OCI-LY7 (cell line): Measurements from ENCODE around the gene PSG3. TPM values are rescaled to one million over a fixed set of nuclear protein-coding genes. Genes with fewer than 3 reads are reported as not detected.
"Not testable (repeated sequence)": the region's sequence is repeated elsewhere in the genome, so short reads cannot be mapped to it uniquely, and the experiment has no call there.

Experiments
- BruUV-seq: library from RNA; stranded (reverse); fragments of 400-500 nt; replicated peaks from 2 replicates; lab custom pipeline; 2021; lab: Mats Ljungman, UMichigan
- CTCF ChIA-PET: fragments of 300-600 bp; sonication (Branson Sonifier 250); formaldehyde crosslinking; loops from one replicate; lab custom pipeline; 2022; ENCODE audit warnings: antibody characterized with exemption; ENCODE audit not compliant: unreplicated experiment; lab: Charles Lee
- POLR2A ChIA-PET: fragments of 300-600 bp; sonication (Branson Sonifier 250); formaldehyde crosslinking; loops from one replicate; lab custom pipeline; 2022; ENCODE audit warnings: antibody characterized with exemption; lab: Charles Lee
- DNase-seq: peaks from one replicate; pipeline ENCODE4 v3.0.0-alpha.2; 2015; ENCODE audit warnings: low spot score
- H2AFZ ChIP-seq: fragments of 200-600 bp; sonication (generic), shearing (Covaris generic); 2 replicates; pipeline ENCODE4 v1.6.1; 2014; ENCODE audit warnings: mild to moderate bottlenecking, antibody characterized with exemption, low read length, moderate library complexity
- H3K27ac ChIP-seq: fragments of 200-600 bp; sonication (generic); 2 replicates; pipeline ENCODE4 v1.5.1; 2014; ENCODE audit warnings: mixed run types, low read depth, mild to moderate bottlenecking, moderate library complexity, low read length, inconsistent platforms; ENCODE audit not compliant: poor library complexity, severe bottlenecking
- H3K36me3 ChIP-seq: fragments of 200-600 bp; sonication (generic); 2 replicates; pipeline ENCODE4 v1.6.1; 2014; ENCODE audit warnings: mild to moderate bottlenecking, antibody characterized with exemption, low read length, moderate library complexity, mixed read lengths; ENCODE audit not compliant: insufficient read depth
- H3K4me1 ChIP-seq: fragments of 200-600 bp; sonication (generic); 2 replicates; pipeline ENCODE4 v1.5.1; 2014; ENCODE audit warnings: mild to moderate bottlenecking, low read length; ENCODE audit not compliant: insufficient read depth, poor library complexity, severe bottlenecking
- H3K4me2 ChIP-seq: fragments of 200-600 bp; sonication (generic); 2 replicates; pipeline ENCODE4 v1.6.1; 2014; ENCODE audit warnings: mild to moderate bottlenecking, low read length
- H3K4me3 ChIP-seq: fragments of 200-600 bp; sonication (generic); 2 replicates; pipeline ENCODE4 v1.5.1; 2014; ENCODE audit warnings: mild to moderate bottlenecking, low read depth, low read length; ENCODE audit not compliant: poor library complexity, severe bottlenecking
- H3K79me2 ChIP-seq: fragments of 200-600 bp; sonication (generic); 2 replicates; pipeline ENCODE4 v1.6.1; 2016; ENCODE audit warnings: low read depth, mild to moderate bottlenecking, low read length, moderate library complexity, mixed read lengths; ENCODE audit not compliant: insufficient read depth
- H3K9me2 ChIP-seq: fragments of 200-600 bp; sonication (generic); 2 replicates; pipeline ENCODE4 v1.6.1; 2016; ENCODE audit warnings: mild to moderate bottlenecking, low read length, mixed read lengths; ENCODE audit not compliant: insufficient read depth
- H3K9me3 ChIP-seq: fragments of 200-600 bp; sonication (generic); 2 replicates; pipeline ENCODE4 v1.6.1; 2014; ENCODE audit warnings: mild to moderate bottlenecking, mixed run types, low read length, mixed read lengths
- H4K20me1 ChIP-seq: fragments of 200-600 bp; sonication (generic); 2 replicates; pipeline ENCODE4 v1.6.1; 2014; ENCODE audit warnings: mild to moderate bottlenecking, antibody characterized with exemption, low read length, moderate library complexity, mixed read lengths; ENCODE audit not compliant: insufficient read depth
- CTCF ChIP-seq: fragments of 200-600 bp; sonication (generic); conservative IDR thresholded peaks from 2 replicates; pipeline ENCODE4 v1.5.1; 2014; ENCODE audit warnings: mild to moderate bottlenecking, antibody characterized with exemption, low read length, moderate library complexity, mixed read lengths
- EZH2phosphoT487 ChIP-seq: fragments of 200-600 bp; sonication (generic); IDR thresholded peaks from 2 replicates; pipeline ENCODE4 v1.6.1; 2018; ENCODE audit warnings: low read depth, borderline replicate concordance, mild to moderate bottlenecking, mixed run types, antibody characterized with exemption, low read length, moderate library complexity, mixed read lengths
- intact Hi-C: fragments of 100-400 bp; cut with micrococcal nuclease; formaldehyde crosslinking; loops from one replicate; pipeline ENCODE4 v1.10.0; 2022; ENCODE audit not compliant: unreplicated experiment
- total RNA-seq, 2 experiments: library from RNA; depleted of rRNA in 1 of 2; stranded (reverse); fragments of >200 nt in 1 of 2; shearing (Covaris generic) in 1 of 2; gene quantifications; 2 replicates each; pipeline ENCODE4 v1.2.3, GENCODE V29; 2014 to 2022

PSG3 gene
- total RNA-seq, 2 experiments from 2014 or later, result not detected

GRCh38 chr19:42762789-42763188 lies 22.5 kb upstream of the PSG3 start:
- DNase-seq, result no peak

GRCh38 chr19:42761924-42762295 lies 21.6 kb upstream of the PSG3 start:
- BruUV-seq, H4K20me1 ChIP-seq, intact Hi-C loops, H3K36me3 ChIP-seq, H3K4me2 ChIP-seq, H3K9me2 ChIP-seq, CTCF ChIA-PET, H3K4me1 ChIP-seq, H2AFZ ChIP-seq, POLR2A ChIA-PET, H3K9me3 ChIP-seq, H3K4me3 ChIP-seq, H3K79me2 ChIP-seq, DNase-seq, H3K27ac ChIP-seq: not testable (repeated sequence)

More at GRCh38 chr19:42762789-42763188, 22.5 kb upstream of the PSG3 start:
- H3K9me3 ChIP-seq, result no peaks in the 10 kb centered on the region
- H3K4me2 ChIP-seq, result no peak overlapping the region
- BruUV-seq, result no TSS peak
- H3K79me2 ChIP-seq, result no peaks in the 10 kb centered on the region
- H3K4me1 ChIP-seq, result no peaks in the 10 kb centered on the region
- CTCF ChIA-PET, result no interaction called here
- no peaks in the 10 kb centered on the region for H4K20me1 ChIP-seq
- H3K27ac ChIP-seq, result no peak overlapping the region
- H3K4me3 ChIP-seq, result no peak overlapping the region
- no peaks in the 10 kb centered on the region for H3K36me3 ChIP-seq
- intact Hi-C loops, result no loop called here
- H3K9me2 ChIP-seq, result no peaks in the 10 kb centered on the region
- H2AFZ ChIP-seq, result no peak overlapping the region
- TF ChIP-seq EZH2phosphoT487 (no peak), CTCF (no peak)
- POLR2A ChIA-PET, result no interaction called here

- H3K4me2 ChIP-seq, H3K4me1 ChIP-seq, DNase-seq, H4K20me1 ChIP-seq, BruUV-seq, H3K9me3 ChIP-seq, POLR2A ChIA-PET, H2AFZ ChIP-seq, H3K27ac ChIP-seq, H3K4me3 ChIP-seq, intact Hi-C loops, H3K79me2 ChIP-seq, H3K36me3 ChIP-seq, H3K9me2 ChIP-seq, CTCF ChIA-PET: not testable (repeated sequence)
Measured at GRCh38 chr19:42760954-42761923, 21.0 kb upstream of the PSG3 start.
